GM13977 (cell line): Measurements from ENCODE around the gene NPTN.

ENCODE experiments used
- DNase-seq: peaks from one replicate; pipeline ENCODE4 v3.0.0; 2012; ENCODE audit warnings: low spot score
- in situ Hi-C: fragments of 300-500 bp; cut with MboI; formaldehyde crosslinking; loops from one replicate; pipeline ENCODE4 v1.12.0; 2022; ENCODE audit warnings: low sequenced_read_pairs, low pct_unique_long_range_greater_than_20kb, mixed read lengths, inconsistent platforms; ENCODE audit not compliant: unreplicated experiment
- TF ChIP-seq, protein P1 (sequence below): IDR thresholded peaks from 2 replicates; pipeline ENCODE4 v1.5.1; 2012; ENCODE audit warnings: mild to moderate bottlenecking, control low read depth; ENCODE audit not compliant: insufficient read depth; ENCODE audit errors: extremely low read depth, missing control alignments

NPTN gene

DNA sequence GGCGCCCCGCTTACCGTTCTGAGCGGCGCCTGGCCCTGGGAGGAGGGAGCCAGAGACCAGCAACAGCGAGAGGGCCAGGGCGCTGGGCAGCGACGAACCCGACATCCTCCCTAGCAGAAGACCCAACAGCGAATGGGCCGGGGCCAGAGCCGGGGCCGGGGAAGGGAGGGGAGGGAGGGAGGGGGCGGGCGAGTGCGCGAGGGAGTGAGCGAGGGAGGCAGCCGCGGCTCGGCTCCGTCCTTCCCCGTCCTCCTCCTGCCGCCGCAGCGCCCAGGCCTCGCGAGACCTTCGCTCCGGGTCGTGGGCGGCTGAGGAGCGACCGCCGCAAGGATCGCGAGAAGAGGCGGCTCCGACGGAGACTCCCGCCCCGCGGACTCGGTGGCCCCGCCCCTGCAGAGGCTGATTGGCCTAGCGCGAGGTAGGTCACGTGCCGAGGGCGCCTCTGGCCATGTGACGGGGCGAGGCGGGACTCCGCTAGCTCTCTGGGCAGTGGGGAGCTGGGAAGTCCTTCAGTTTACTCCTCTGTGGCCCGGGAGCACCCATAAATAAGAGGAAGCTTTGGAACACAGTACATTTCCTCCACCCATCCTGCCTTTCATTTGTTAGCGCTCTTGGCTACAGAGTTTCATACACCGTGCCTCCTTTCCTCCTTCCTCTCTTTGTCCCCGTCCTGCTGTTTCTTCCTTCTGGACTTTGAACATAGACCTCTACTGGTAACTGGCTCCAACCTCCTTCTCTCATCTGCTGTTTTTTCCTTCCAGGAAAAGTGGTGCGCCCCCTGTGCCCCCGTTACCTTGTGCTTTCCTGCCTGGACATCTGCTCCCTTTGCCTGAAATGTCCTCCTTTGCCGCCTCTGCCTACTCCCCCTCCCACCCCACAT lies at the start of gene NPTN:
NPTN (minus strand) TSS at position 279 of the 880 bp plus-strand sequence; CDS start at position 105, 174 bp downstream.
- in situ Hi-C loops, result no loop called here
- peak; percentile 95 for DNase-seq
- TF ChIP-seq, protein P1, sequence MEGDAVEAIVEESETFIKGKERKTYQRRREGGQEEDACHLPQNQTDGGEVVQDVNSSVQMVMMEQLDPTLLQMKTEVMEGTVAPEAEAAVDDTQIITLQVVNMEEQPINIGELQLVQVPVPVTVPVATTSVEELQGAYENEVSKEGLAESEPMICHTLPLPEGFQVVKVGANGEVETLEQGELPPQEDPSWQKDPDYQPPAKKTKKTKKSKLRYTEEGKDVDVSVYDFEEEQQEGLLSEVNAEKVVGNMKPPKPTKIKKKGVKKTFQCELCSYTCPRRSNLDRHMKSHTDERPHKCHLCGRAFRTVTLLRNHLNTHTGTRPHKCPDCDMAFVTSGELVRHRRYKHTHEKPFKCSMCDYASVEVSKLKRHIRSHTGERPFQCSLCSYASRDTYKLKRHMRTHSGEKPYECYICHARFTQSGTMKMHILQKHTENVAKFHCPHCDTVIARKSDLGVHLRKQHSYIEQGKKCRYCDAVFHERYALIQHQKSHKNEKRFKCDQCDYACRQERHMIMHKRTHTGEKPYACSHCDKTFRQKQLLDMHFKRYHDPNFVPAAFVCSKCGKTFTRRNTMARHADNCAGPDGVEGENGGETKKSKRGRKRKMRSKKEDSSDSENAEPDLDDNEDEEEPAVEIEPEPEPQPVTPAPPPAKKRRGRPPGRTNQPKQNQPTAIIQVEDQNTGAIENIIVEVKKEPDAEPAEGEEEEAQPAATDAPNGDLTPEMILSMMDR, result no peak

DNA sequence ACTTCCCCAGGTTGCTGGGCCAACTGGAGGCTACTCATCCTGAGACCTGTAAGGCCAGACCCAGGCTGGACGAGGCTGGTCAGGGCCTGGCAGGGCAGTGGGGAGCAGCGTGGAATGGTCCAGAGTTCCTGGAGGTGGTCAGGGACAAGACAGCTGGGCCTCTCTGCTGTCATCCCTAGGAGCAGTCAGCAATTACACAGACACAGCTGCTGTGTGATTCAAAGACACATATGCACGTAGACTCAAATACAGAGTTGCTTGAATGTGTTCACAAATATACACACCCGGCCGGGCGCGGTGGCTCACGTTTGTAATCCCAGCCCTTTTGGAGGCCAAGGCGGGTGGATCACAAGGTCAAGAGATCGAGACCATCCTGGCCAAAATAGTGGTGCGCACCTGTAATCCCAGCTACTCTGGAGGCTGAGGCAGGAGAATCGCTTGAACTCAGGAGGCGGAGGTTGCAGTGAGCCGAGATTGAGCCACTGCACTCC lies 49.5 kb upstream of the NPTN start:
- TF ChIP-seq, protein P1, result no peak
- in situ Hi-C loops, result loop anchor here (25.0 kb wide), 2 partner anchors 120 to 395 kb away; no protein-coding TSS in a partner anchor

DNA sequence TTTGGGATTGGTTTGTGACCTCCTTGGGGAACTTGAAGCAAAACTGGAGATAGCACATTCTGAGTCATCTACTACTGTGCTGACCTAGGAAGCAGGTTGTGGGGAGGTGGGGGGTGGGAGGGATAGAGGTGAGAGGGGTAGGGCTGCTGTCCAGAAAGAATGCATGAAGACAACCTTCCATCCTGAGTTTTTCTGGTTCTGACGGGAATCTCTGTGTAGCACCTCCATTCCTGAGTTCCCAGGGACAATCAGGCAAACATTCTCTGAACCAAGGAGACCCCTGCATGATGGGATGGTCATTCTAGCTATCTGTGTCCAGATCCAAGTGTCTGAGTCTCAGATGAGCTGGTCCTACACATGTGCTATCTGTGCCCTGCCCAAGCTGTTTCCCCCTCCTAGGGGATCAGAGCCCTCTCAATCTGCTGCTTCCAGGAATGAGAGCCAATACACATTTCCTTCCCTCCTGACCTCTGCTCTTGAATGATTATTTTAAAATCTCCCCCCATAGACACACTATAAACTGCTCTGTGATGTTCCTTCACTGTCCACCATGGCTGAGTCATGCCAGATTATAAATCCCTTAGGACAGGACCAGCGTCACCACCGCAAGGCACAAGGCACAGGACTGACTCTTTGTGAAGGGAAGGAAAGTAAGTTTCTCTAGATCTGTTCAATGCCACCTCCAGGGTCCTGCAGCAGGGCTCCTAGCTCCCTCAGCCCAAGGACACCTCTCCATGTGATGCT lies 48.8 kb upstream of the NPTN start:
- in situ Hi-C loops, result loop anchor here (25.0 kb wide), 2 partner anchors 120 to 395 kb away; no protein-coding TSS in a partner anchor
- TF ChIP-seq, protein P1, result no peak
- DNase-seq, result no peak

More for the DNA sequence above, 49.5 kb upstream of the NPTN start:
- no peak for DNase-seq

DNA sequence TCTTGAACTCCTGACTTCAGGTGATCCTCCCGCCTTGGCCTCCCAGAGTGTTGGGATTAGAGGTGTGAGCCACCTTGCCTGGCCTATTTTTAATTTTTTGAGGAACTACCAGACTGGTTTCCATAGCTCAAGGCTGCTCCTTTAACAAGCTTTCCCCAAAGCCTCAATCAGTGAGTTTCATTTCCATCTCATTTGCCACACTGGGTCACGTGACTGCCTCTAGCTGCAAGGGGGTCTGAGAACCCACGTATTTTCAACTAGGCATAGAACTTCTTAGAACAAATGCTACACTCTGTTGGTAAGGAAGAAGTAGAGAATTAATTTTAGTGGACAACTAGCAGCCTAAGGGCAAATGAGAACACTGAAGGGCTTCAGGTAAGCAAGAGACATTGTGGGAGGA lies 47.9 kb upstream of the NPTN start:
- DNase-seq, result no peak
- TF ChIP-seq, protein P1, result no peak
- in situ Hi-C loops, result loop anchor here (25.0 kb wide), 2 partner anchors 119 to 394 kb away; no protein-coding TSS in a partner anchor

DNA sequence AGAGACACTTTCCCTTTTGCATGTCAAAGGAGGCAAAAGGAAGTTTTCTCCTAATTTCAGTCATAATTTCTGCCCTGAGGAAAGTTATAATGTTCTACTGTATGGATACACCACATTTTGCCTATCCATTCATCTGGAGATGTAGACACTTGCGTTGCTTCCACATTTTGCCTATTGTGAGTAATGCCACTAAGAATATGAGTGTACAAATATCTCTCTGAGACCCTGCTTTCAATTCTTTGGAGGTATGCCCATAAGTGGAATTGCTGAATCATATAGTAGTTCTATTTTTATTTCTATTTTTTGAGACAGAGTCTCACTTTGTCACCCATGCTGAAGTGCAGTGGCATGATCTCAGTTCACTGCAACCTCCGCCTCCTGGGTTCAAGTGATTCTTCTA lies 47.4 kb upstream of the NPTN start:
- no peak for DNase-seq
- TF ChIP-seq, protein P1, result no peak
- in situ Hi-C loops, result loop anchor here (25.0 kb wide), 2 partner anchors 118 to 393 kb away; no protein-coding TSS in a partner anchor

DNA sequence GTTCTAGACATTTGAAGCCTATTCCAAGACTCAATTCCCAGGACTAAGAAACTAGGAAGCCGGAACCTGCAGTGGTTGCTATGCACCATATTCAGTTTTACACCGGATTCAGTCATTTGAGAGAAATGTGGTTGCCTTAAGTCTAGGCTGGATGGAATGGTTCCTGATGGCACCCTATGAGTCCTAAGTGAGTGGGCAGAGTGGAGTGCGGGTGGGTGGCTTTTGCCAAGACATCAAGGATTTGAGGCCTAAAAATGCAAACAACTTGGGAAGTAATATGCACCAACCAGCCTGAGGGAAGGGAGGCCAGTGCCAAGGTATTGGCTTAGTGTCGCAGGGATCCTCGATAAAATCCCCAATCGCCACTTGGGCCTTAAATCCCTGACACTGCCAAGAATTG lies 46.8 kb upstream of the NPTN start:
- TF ChIP-seq, protein P1, result no peak
- in situ Hi-C loops, result loop anchor here (25.0 kb wide), 2 partner anchors 118 to 393 kb away; no protein-coding TSS in a partner anchor
- no peak for DNase-seq
